DMS153 treated with DMSO at 0.1 percent for 48 hours (cell line): Measurements from ENCODE around the gene ADAMTS2.

Source experiments
- DNase-seq: peaks from one replicate; lab custom pipeline; 2025; ENCODE audit not compliant: unreplicated experiment; lab: John Stamatoyannopoulos, UW

ADAMTS2 gene

DNA sequence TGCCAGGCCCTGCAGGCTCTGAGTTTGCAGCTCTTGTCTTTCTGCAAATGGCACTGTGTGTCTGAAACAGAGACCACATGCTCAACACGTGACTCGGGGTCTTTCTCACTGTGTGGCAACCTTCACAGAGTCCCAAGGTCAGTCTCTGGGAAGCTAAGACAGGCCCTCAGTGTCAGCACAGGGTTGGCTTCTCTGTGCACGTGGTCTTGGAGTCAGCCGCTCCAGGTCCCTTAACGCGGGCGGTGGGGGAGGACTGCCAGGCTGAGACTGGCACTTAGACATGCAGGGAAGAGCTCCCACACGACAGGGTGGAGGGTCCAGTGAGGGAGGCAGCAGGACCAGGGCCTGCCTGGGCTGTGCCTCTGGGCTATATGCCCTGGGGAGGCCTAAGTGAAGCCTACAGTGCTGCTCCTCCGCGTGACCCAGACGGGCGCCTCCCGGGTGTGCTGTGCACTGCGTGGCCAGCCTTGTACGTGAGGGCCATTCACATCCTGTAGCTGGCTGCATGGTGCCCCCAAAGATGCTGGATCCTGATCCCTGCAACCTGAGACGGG lies 76.8 kb downstream of the ADAMTS2 start:
- no peak for DNase-seq

DNA sequence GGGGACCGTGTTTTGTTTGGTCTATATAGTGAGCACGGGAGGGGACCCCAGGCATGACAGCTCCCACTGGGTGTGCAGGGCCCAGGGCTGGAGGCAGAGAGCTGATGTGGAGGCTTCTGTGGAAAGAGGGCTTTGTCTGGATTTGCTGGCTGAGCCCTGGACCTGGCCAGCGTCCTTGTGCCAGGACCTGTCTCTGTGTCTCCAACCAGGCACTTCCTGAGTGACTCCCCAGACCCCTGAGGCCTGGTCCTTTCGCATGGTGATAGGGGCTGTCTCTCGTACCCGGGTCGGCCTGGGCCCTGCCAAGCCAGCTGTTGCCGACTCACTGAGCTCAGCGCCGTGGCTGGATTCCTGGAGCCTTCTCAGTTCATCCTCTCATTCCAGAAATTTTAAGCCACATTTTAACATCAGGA lies 77.6 kb downstream of the ADAMTS2 start:
- DNase-seq: no peak

GRCh38 chr5:179267071-179267670 lies 78.1 kb downstream of the ADAMTS2 start:
- DNase-seq: no peak

- DNase-seq: no peak
Observed at GRCh38 chr5:179266291-179267070, 78.8 kb downstream of the ADAMTS2 start.

DNA sequence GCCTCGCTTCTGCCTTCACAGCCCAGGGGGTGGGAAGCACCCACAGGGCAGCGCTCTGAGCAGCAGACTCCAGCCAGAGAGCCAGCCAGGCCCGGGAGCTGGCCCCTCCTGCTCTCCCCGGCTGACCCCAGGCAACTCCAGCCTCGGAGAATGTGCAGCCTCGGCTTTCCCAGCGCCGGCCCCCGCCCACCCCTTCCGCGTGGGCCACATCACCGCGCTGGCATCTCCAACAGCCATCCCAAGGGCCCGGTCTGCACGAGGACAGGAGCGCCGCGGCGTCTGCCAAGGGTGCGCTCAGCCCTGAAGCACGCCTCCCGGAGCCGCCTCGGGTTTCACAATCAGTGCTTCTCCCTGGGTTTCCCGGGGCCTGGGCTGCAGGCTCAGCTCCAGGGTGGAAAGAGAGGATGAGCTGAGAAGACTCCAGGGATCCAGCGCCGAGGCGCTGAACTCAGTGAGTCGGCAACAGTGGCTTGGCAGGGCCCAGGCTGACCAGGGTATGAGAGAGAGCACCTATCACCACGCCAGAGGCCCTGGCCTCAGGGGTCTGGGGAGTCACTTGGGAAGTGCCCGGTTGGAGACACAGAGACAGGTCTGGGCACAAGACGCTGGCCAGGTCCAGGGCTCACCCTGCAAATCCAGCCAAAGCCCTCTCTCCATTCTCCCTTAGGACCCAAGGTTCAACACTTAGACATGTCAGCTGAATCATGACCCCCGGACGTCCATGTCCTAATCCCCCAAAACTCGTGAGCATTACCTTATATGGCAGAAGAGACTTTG lies 79.6 kb downstream of the ADAMTS2 start:
- DNase-seq: no peak

DNA sequence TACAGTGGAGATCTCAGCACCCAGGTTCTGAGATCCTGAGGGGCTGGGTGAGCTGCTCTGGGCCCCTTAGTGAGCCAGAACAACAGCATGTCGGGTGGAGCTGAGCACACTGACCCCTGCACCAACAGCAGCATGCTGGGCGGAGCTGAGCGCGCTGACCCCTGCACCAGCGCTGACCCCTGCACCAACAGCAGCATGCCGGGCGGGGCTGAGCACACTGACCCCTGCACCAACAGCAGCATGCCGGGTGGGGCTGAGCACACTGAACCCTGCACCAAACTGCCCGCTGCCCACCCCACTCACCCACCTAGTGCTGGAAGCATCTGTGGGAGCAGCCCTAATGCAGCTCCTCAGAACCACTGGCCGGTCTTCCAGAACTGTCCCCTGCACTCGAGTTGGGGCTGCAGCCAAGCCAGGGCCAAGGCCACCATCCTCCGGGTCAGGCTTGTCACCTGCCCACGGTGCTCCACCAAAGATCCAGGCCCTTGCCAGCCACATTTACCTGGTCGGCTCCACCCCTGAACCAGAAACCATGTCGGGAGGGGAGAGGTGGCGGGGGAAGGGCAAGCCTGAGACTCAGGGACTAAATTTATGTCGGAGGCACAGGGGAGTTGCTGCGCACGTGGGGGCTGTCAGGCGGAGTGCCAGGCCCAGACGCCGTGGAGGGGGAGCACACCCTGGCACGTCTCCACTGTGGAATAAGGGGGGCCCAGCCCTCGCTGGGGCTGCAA lies 80.3 kb downstream of the ADAMTS2 start:
- no peak for DNase-seq

- DNase-seq: no peak
Observed at GRCh38 chr5:179264053-179264782, 81.0 kb downstream of the ADAMTS2 start.

- DNase-seq: no peak
Observed at GRCh38 chr5:179263391-179264052, 81.7 kb downstream of the ADAMTS2 start.

DNA sequence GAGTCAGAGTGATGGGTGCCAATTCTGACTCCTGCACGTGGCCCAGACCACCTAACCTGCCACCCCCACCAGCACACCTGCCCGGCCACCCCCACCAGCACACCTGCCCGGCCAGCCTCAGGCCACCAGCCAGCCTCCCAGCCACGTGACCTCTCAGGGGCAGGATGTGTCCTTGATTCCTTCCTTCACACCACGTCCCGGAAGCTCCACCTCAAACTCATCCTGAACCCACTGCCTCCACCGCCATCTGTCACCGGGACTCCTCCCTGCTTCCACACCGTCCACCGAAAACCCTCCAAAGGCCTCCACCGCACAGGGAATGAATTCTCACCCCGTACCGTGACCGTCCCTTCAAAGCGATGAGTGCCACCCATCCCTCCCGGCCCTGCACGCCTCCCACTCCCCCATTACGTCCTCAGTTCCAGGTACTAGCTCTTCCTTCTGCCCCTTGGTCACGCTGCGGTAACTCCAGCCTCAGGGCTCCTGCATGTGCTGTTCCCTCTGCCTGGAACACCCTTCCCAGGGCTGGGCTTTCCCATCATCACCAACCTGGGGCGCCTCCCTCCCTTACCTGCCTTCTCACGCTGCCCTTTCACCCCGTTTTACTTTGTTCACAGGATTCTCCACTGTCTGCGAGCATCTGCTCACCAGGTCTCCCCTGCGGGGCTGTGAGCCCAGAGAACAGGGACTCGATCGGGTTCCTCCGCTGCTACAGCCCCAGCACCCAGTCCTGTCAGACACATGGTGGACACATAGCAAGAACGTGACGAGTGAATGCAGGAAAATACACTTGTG lies 82.9 kb downstream of the ADAMTS2 start:
- DNase-seq: no peak

- no peak for DNase-seq
Observed at GRCh38 chr5:179261301-179262125, 83.7 kb downstream of the ADAMTS2 start.

- no peak for DNase-seq
Observed at GRCh38 chr5:179260324-179261070, 84.8 kb downstream of the ADAMTS2 start.

GRCh38 chr5:179259731-179260323 lies 85.4 kb downstream of the ADAMTS2 start:
- no peak for DNase-seq

GRCh38 chr5:179258922-179259730 lies 86.1 kb downstream of the ADAMTS2 start:
- DNase-seq: no peak

DNA sequence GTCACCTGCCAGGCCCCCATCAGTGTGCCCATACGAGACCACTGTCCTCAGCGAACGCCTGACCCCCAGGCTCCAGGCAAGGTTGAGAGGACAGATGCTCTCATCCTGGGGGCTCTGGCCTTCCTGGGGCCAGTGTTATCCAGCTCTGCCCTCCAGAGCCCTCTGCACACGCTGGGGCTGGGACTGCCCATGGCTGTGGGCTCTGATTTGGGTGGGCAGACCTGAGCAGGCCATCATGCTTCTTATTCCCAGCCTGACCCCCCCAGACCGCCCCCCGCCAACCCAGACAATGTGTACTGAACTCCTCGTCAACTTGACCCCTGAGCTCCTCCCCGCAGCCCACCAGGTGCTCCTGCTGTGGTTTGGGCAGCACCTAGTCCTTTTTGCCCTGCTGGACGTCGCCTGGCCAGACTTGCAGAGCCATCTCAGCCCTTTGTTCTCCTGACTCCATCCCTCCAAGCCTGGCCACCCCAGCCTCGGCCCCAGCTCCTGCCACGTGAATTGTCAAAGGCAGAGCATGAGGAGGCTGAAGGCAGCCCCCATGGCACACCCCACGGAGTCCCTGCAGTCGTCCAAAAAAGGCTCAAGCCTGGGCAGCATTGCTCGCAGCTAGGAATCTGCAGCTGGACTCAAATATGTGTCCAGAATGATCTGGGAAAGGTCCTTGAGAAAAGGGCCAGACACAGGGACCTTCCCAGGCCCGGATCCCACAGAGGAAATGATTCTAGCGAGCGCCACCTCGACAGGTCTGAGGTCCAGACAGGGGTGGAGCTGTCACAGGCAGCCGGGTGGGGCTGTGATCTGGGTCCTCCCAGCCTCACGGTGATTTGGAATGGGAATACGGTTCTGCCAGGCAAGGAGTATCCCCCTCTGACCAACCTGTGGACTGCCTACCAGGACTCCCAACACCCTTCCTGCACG lies 87.0 kb downstream of the ADAMTS2 start:
- DNase-seq: no peak

GRCh38 chr5:179257176-179257682 lies 88.0 kb downstream of the ADAMTS2 start:
- DNase-seq: no peak
